Glomerular endothelial cell (primary cell): Measurements from ENCODE around the gene FCHO1. TPM values are rescaled to one million over a fixed set of nuclear protein-coding genes. Genes with fewer than 3 reads are reported as not detected.
"Not testable (repeated sequence)": the region's sequence is repeated elsewhere in the genome, so short reads cannot be mapped to it uniquely, and the experiment has no call there.

Experiments
- DNase-seq: peaks from one replicate; pipeline ENCODE4 v3.0.0-alpha.2; 2011; ENCODE audit warnings: low read depth, low spot score; ENCODE audit errors: extremely low read depth
- total RNA-seq: library from RNA; depleted of rRNA; stranded (reverse); fragments of >200 nt; gene quantifications from 2 replicates; pipeline ENCODE4 v1.2.3, GENCODE V29; 2015

The FCHO1 gene
- total RNA-seq, 1 donor from 2014 or later, result 0.93 TPM

DNA sequence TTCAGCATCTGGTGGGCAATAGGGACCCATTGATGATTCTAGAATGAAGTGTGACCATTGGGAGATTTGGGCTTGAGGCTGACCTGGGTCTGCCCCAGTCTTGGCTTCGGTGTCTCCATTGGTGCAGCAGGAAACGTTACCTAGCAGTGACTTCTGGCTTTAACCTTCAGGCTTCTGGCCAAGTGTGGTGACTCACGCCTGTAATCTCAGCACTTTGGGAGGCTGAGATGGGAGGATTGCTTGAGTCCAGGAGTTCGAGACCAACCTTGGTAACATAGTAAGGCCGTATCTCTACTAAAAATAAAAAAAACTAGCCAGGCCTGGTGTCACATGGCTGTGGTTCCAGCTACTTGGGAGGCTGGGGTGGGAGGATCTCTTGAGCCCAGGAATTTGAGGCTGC, 7.2 kb downstream of the FCHO1 start:
- DNase-seq, result no peak

DNA sequence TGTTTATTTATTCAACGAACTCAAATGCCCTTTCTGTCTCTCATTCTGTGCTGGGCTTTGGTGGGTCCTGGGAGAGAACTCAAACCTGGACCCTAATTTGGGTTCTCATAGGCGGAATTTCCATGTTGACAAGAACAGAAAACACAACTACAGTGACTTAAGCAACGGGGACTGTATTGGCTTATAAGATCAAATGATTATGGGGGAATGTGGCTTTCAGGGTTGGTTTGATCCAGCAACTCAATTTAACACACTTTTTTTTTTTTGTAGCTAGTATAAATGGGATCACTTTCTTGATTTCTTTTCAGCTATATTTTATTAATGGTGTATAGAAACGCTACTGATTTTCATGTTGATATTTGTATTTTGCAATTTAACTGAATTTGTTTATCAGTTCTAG, 9.9 kb downstream of the FCHO1 start:
- DNase-seq, result no peak

DNA sequence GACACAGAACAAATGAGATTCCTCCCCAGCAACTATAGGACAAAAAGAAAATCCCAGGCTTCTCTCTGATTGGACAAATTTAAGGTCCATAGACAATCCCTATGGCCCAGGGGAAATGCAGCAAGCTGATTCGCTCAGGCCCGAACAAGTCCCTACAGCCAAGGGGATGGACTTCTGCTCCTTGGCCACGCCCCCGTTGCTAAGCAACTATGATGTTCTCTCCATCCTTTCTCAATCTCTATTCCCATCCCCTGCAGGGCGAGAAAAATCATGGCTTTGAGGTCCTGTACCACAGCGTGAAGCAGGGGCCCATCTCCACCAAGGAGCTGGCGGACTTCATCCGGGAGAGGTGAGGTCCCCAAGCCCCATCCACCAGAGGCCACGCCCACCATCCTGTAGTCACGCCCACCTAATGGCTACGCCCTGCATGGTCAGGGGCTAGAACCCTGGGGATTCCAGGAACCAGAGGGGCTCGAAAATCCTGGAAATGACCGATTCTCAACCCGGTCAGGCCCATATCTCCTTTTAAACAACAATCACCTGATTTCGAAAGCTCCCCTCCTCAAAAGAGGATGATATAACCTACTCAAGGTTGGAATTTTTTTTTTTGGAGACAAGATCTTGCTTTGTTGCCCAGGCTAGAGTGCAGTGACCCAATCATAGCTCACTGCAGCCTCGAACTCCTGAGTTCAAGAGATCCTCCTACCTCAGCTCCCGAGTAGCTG, 11.4 kb downstream of the FCHO1 start:
- no peak for DNase-seq

DNA sequence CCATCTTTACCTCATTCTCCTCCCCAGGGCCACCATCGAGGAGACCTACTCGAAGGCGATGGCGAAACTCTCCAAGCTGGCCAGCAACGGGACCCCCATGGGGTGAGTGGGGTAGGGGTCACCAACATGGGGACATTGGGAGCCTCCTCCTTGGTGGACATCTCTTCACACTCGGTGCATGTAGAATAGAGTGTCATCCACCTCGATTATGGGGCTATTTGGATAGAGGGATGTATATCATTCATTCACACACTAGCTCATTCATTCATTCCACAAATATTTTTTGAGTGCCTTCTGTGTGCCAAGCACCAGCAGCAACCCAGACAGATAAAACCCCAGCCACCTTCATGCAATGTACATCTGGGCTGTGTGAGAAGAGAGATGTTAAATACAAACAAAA, 13.1 kb downstream of the FCHO1 start:
- DNase-seq, result no peak

DNA sequence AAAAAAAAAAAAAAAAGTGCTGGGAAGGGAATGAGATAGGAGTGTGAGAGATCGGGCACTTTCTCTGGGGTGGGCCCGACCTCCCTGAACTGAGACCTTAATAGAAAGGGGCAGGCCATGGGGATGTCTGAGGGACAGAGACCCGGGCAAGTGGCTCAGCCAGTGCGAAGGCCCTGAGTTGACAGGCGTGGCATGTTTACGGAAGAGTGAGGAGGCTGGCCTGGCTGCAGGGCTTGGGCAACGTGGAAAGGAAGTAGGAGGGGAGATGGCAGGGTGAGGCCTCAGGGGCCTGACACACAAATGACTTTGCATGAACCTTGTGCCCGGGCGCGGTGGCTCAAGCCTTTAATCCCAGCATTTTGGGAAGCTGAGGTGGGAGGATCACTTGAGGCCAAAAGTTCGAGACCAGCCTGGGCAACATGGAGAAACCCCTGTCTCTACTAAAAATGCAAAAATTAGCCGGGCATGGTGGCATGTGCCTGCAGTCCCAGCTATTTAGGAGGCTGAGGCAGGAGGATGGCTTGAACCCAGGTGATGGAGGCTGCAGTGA, 13.9 kb downstream of the FCHO1 start:
- DNase-seq, result no peak

DNA sequence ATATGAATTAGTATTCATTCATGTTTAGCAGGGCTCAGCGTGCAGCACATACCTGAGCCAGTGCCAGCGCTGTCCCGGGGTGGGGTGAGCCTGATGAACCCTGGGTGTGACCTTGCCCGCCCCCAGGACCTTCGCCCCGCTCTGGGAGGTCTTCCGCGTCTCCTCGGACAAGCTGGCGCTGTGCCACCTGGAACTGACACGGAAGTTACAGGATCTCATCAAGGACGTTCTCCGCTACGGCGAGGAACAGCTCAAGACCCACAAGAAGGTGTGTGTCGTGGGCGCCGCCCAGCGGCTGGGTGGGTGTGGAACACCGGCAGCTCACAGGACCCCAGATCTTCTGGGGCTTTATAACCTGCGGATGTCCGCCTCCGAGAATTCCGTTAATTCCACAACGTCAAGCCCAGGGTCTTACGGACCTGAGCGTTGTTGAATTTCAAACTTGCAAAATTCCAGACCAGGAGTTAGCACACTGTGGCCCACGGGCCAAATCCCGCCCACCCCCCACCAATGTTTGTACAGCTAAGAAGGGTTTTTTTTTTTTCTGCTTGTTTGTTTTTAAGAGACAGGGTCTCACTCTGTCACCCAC, 15.4 kb downstream of the FCHO1 start:
- no peak for DNase-seq

DNA sequence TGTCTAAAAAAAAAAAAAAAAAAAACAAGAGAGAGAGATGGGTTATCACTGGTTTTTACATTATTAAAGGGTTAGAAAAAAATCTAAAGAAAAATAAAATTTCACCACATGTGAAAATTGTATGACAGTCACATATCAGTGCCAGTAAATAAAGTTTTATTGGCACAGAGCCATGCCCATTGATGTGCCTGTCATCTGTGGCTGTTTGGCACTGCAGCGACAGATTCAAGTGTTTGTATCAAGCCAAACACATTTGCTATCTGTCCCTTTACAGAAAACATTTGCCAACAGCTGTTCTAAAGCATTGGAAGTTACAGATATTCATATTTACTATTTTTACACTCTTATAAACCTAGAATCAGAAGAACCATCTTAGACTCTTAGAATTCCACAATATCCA, 16.3 kb downstream of the FCHO1 start:
- no peak for DNase-seq

DNA sequence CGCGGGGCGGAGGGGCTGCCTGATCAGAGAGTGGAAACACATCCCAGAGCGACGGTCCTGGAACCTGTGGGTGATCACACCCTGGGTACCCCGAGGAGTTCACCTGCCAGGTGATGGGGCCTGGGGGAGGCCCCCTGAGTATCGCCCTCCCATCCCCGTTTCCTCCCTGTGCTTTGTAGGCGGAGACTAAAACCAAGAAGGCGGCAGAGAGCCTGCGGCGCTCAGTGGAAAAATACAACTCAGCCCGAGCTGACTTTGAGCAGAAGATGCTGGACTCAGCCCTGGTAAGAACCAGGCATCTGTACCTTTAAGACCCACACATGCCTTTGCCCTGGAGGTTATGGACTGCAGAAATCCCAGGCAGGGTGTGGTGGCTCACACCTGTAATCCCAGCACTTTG, 19.3 kb downstream of the FCHO1 start:
- DNase-seq, result no peak

DNA sequence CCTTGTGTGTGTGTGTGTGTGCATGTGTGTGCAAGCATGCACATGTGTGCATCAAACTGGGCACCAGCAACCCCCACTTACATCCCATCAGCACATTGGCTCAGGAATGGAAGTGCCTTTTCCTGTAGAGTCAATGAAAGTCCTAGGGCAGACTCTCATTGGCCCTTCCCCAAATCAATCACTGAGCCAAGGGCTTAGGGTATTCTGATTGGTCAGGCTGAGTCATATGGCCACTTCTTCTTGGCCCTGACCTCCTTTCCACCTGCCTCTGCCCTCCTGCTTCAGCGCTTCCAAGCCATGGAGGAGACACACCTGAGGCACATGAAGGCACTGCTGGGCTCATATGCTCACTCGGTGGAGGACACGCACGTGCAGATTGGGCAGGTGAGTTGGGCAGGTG, 20.9 kb downstream of the FCHO1 start:
- no peak for DNase-seq

DNA sequence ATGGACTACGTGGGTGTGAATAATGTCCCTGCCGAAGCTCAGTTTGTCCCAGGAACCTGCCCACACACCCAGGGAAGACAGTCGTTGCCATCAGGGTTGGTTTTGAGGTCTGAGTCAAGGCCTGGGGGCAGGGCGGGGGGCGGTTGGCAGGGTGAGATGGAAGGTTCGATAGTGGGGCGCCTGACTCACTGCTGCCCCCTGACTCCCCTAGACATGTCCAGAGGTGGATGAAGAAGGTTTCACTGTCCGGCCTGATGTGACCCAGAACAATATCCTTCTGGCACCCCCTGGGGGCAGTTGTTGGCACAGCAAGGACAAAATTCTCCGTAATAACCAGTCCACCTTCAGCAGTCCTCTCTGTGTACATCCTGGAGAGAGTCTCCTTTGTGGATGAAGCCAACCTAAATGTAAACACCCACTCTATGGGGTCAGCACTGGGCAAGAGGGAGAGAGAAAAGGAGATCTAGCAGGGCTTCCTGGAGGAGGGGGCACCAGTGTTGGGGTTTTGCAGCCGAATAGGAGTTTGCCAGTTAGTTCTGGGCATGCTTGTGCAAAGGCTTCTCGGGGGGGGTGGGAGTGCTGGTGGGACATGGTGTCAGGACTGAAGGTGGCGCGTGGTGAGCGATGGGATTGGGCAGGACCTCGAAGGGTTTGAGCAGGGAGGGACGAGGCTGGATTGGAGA, 24.1 kb downstream of the FCHO1 start:
- DNase-seq, result no peak

DNA sequence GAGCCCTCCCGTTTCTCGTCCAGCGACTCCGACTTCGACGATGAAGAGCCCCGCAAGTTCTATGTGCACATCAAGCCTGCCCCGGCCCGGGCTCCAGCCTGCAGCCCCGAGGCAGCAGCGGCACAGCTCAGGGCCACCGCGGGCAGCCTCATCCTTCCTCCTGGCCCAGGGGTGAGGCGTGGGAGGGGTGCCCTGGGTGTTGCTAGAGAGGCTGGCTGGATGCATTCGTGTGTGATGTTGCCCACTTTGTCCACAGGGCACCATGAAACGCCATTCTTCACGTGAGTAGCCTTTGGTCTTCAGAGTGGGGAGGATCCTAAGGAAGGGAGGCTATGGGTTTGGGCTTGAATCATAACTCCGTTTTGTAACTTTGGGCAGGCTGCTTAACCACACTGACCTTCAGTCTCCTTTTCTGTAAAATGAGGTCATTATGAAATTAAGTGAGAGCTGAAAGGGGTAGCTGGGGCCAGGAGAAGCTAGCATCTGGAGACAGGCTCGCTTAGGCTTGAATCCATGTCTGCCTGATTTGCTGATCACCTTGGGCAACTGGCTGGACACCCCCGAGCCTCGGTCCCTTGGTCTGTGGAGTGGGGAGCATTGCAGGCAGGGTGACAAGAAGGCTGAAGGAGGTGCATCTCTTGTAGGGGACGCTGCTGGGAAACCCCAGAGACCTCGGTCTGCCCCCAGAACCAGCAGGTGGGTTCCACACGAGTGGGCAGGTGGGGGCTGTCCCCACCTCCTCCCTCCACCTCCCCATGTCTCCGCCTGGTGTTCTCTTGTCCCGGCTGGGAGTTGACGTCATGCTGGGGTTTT, 24.9 kb downstream of the FCHO1 start:
- DNase-seq, result no peak

DNA sequence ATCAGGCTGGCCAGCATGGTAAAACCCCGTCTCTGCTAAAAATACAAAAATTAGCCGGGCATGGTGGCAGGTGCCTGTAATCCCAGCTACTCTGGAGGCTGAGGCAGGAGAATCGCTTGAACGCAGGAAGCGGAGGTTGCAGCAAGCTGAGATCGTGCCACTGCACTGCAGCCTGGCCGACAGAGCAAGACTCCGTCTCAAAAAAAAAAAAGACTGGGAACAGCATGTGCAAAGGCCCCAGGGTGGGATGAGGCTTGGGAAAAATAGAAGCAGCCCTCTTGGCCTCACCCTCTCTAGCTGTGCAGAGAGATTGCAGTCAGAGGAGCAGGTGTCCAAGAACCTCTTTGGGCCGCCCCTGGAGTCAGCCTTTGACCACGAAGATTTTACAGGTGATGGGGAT, 26.6 kb downstream of the FCHO1 start:
- DNase-seq, result not testable (repeated sequence)

DNA sequence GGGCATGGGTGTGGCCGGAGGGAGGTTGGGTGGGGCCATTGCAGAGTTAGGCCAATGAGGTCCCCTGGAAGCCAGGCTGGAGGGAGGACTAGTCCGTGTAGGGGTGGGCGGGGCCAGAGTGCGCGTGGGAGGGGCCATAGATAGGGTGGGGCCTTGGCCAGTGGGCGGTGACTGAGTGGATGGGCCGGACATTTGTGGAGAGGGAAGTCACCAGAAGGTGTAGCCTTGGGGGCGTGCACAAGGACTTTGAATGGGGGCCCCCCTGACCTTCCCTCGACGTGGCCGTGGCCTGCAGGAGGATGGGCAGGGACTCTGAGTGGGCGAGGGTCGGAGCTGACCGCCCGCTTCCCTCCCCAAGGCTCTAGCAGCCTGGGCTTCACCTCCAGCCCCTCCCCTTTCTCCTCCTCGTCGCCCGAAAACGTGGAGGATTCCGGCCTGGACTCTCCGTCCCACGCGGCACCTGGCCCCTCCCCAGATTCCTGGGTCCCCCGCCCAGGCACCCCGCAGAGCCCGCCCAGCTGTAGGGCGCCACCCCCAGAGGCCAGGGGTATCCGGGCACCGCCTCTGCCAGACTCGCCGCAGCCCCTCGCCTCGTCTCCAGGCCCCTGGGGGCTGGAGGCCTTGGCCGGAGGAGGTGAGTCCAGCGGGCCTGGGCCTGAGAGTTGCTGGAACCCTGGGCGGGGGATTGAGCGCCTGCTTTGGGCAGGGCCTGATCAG, 27.1 kb downstream of the FCHO1 start:
- DNase-seq, result no peak

DNA sequence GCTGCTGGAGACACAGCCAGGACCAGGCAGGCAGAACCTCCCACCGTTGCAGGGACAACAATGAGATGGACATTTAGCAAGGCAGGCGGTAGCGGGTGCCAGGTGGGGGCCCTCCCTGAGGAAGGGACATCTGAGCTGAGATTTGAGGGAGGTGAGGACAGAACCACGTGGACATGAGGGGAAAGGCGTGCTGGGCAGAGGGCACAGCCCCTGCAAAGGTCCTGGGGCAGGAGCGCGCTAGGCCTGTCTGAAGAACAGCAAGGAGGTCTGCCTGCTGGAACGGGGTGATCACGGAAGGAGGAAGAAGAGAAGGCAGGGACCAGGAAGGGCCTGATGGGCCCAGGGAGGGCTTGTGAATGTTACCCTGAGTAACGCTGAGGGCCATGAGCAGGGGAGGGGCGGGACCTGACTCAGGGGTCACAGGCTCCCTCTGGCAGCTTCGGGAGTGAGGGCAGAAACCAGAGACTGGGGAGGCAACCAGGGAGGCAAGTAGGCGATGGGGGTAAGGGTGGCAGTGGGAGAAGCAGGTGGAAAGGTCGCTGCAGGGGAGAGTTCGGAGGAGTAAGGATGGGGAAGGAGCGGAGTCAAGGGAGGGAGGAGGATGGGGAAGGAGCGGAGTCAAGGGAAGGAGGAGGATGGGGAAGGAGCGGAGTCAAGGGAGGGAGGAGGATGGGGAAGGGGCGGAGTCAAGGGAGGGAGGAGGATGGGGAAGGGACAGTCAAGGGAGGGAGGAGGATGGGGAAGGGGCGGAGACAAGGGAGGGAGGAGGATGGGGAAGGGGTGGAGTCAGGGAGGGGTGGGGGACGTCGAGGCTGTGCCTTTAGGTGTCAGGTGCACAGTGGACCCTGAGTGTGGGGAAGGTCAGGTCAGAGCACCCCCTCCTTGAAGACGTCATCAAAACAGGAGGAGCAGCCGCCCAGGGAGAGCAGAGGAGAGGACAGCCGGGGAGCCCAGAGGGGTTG, 28.0 kb downstream of the FCHO1 start:
- no peak for DNase-seq

DNA sequence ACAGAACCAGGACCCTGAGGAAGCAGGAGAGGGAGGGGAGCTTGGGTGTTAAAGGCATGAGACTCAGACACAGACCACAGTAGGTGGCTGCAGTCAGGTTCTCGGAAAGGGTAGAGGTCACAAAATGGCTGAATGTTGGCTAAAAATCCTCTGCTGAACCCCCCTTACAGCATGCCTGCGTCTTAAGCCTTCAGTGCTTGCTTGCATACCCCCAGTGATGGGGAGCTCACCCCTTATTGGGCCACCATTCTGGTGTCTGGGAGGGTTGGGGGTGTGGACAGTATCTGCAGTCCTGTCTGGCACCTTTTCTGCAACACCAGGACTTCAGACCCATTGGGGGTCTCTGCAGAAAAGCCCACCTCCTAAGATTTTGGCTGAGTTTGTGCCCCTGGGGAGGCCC, 29.5 kb downstream of the FCHO1 start:
- DNase-seq, result no peak

DNA sequence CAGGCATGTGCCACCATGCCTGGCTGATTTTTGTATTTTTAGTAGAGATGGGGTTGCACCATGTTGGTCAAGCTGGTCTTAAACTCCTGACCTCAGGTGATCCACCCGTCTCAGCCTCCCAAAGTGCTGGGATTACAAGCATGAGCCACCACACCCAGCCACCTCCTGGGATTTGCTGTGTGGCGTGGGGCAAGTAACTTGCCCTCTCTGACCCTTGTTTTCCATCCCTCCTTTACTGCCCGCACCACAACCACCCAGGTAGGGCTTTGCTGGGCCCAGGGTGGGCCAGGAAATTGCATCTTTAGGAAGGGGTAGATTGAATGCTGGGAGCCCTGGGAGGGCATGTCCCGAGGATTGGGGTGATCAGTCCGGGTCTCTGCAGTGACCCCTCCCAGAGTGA, 32.4 kb downstream of the FCHO1 start:
- not testable (repeated sequence) for DNase-seq

DNA sequence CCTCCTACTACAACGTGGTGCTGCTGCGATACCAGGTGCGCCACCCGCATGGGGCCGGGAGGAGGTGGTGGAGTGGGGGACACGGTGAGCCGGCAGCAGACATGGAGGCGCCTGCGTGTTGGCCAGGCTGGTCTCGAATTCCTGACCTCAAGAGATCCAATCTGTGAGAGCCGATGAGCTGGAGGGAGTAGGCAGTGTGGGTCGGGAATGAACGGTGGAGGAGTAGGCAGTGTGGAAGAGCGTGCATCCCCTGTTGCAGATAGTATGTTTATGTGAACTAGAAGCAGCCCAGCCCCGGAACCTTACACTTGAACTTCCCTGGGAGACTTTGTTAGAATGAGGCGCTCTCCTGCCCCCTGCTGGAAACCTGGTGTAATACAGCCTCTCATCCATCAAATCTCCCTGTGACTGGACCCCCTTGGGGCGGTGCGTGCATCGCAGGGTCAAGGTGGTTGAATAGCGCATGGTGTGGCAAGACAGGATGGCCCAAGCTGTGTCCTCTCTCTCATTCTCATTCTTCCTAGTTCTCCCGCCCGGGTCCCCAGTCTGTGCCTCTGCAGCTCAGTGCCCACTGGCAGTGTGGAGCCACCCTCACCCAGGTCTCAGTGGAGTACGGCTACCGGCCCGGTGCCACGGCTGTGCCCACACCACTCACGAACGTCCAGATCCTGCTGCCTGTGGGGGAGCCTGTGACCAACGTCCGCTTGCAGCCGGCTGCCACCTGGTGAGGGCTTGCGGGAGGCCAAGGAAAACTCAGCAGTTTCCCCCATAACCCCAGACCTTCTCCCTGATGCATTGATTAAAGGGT, 33.1 kb downstream of the FCHO1 start:
- no peak for DNase-seq

DNA sequence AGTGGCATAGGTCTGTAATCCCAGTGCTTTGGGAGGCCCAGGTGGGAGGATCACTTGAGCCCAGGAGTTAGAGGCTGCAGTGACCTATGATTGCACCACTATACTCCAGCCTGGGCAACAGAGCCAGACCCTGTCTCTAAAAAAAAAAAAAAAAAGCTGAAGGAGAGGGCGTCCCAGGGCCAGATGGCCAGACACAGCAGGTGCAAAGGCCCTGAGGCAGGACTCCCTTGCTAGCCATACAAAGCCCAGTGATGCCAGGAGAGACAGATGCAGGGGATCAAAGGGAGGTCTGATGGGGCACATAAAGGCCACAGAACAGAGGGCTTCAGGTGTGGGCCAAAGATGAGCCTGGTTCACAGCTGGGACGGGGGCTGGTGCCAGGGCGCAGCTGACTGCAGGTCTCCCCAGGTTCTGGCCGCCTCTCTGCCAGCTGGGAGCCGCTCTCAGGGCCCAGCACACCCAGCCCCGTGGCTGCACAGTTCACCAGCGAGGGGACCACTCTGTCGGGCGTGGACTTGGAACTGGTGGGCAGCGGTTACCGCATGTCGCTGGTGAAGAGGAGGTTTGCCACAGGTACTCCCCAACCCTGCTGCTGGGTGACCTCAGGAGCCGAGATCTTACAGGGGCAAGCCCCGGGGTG, 36.1 kb downstream of the FCHO1 start:
- DNase-seq, result no peak
